ENCODE data around the gene UBXN10. TPM values are rescaled to one million over a fixed set of nuclear protein-coding genes. Genes with fewer than 3 reads are reported as not detected.

Gene UBXN10
- total RNA-seq, 1 experiment from 2014 or later, result 0.05 TPM

DNA sequence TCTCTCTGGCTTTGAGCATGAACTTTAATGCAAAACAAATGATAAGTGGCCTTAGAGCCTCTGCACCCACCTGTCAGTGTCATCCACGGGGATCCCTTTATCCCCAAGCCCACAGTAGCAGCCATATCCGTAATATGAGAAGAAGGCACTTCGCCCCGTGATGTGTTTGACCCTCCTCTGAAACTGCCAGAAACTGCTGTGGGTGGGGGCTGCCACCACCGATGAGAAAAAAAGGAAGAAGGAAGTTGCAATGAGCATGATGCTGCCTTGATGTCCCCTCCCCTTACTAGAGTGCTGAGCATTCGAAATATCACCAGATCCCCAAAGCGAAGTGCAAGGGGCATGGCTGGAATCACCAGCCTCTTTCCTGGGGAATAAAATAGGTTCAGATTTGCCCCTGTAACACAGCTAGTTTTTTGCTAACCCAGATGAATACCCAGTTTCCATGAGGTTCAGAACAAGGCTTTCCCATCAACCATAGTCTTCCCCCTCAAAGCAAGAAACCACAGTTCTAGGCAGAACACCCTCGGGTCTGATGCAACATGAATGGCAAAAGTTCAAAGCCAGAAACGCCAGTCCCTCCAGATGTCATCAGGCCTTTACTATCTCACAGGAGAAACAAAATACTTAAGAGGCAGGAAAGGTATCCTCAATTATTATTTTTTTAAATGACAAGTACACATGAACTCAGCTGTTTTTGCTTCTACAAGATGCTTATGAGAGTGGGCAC lies 10.8 kb upstream of the UBXN10 start:
- peaks cover 10% of the 10 kb centered on the region for H3K27me3 ChIP-seq (ENCODE audit: control insufficient read depth, insufficient read depth, low read length)
- intact Hi-C loops (cut with micrococcal nuclease; ENCODE audit: unreplicated experiment) (no loop called here), in situ Hi-C loops (cut with HindIII; ENCODE audit: low pct_unique_long_range_greater_than_20kb, low sequenced_read_pairs) (no loop called here)
- ChIA-PET POLR2A (interaction anchor here (0.5 kb wide), 1 partner anchor 42 kb away, joined by 5 read pairs; no protein-coding TSS in a partner anchor), CTCF (interaction anchor here (0.6 kb wide), 1 partner anchor 38 kb away, joined by 3 read pairs; no protein-coding TSS in a partner anchor)
- no peak overlapping the region for H3K4me3 ChIP-seq (ENCODE audit: low read depth in 2 of 2, low read length in 2 of 2)
- TF ChIP-seq, protein P1, sequence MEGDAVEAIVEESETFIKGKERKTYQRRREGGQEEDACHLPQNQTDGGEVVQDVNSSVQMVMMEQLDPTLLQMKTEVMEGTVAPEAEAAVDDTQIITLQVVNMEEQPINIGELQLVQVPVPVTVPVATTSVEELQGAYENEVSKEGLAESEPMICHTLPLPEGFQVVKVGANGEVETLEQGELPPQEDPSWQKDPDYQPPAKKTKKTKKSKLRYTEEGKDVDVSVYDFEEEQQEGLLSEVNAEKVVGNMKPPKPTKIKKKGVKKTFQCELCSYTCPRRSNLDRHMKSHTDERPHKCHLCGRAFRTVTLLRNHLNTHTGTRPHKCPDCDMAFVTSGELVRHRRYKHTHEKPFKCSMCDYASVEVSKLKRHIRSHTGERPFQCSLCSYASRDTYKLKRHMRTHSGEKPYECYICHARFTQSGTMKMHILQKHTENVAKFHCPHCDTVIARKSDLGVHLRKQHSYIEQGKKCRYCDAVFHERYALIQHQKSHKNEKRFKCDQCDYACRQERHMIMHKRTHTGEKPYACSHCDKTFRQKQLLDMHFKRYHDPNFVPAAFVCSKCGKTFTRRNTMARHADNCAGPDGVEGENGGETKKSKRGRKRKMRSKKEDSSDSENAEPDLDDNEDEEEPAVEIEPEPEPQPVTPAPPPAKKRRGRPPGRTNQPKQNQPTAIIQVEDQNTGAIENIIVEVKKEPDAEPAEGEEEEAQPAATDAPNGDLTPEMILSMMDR (IDR thresholded peaks at IDR 0.05), result no peak
- no peak for TF ChIP-seq TCF7L2 (IDR thresholded peaks at IDR 0.05; ENCODE audit: low read depth, low read length)
- TF ChIP-seq, protein P2, sequence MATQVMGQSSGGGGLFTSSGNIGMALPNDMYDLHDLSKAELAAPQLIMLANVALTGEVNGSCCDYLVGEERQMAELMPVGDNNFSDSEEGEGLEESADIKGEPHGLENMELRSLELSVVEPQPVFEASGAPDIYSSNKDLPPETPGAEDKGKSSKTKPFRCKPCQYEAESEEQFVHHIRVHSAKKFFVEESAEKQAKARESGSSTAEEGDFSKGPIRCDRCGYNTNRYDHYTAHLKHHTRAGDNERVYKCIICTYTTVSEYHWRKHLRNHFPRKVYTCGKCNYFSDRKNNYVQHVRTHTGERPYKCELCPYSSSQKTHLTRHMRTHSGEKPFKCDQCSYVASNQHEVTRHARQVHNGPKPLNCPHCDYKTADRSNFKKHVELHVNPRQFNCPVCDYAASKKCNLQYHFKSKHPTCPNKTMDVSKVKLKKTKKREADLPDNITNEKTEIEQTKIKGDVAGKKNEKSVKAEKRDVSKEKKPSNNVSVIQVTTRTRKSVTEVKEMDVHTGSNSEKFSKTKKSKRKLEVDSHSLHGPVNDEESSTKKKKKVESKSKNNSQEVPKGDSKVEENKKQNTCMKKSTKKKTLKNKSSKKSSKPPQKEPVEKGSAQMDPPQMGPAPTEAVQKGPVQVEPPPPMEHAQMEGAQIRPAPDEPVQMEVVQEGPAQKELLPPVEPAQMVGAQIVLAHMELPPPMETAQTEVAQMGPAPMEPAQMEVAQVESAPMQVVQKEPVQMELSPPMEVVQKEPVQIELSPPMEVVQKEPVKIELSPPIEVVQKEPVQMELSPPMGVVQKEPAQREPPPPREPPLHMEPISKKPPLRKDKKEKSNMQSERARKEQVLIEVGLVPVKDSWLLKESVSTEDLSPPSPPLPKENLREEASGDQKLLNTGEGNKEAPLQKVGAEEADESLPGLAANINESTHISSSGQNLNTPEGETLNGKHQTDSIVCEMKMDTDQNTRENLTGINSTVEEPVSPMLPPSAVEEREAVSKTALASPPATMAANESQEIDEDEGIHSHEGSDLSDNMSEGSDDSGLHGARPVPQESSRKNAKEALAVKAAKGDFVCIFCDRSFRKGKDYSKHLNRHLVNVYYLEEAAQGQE (IDR thresholded peaks at IDR 0.05; ENCODE audit: insufficient read depth in 1 of 2, low read depth in 2 of 2, low read length in 1 of 2), result no peak
- no peak for TF ChIP-seq SIN3A (IDR thresholded peaks at IDR 0.05; ENCODE audit: borderline replicate concordance, insufficient read depth, low read depth, low read length)
- no peak for TF ChIP-seq POLR2AphosphoS5 (IDR thresholded peaks at IDR 0.05; ENCODE audit: low read depth, low read length)
- DNase-seq (ENCODE audit: low read depth, low spot score) (no peak), ATAC-seq (no peak)
- no peak overlapping the region for H3K27ac ChIP-seq (ENCODE audit: low read length)
- H3K36me3 ChIP-seq (ENCODE audit: control insufficient read depth, insufficient read depth, low read length), result no peaks in the 10 kb centered on the region
- no TSS peak for BruUV-seq (replicated peaks)
- H3K9me3 ChIP-seq (ENCODE audit: control insufficient read depth, insufficient read depth, low read depth, low read length), result no peaks in the 10 kb centered on the region
- no peaks in the 10 kb centered on the region for H3K4me1 ChIP-seq (ENCODE audit: control insufficient read depth, insufficient read depth, low read length)

DNA sequence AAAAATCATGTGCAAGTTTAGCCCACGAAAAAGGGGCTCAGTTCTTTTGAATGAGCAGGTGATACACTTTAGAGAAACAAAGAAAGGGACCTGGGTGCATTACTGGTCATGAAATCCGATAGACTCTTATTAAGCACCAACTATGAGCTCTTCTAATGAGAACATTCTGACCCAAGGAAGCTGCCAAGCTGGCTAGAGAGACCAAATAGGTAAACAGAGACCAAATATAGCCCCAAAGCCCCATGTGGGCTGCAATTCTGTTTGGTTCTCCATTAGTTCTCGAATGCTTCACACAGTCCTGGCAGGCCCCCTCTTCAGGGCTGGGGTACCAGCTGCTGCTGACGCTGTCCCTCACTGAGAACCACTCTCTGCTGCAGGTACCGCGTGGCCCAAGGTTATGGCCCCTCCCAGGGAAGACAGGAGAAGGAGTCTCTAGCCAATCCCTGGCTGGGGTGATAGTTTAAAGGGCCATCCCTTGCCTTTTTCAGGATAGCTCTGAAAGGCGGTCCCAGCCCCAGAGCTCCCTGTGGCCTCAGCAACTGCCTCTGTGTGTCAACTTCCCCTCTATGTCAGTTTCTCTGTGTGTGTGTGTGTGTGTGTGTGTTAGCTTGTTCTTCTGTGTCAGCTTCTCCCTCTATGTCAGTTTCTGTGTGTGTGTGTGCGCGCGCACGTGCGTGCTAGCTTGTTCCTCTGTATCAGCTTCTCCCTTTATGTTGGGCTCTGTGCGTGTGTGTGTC lies 7.1 kb upstream of the UBXN10 start:
- H3K4me3 ChIP-seq (ENCODE audit: low read depth in 2 of 2, low read length in 2 of 2), result no peak overlapping the region
- ChIA-PET CTCF (interaction anchor here (0.6 to 0.7 kb wide), 2 partner anchors 24 to 259 kb away, joined by 3 read pairs; no protein-coding TSS in a partner anchor), POLR2A (no interaction called here)
- no peaks in the 10 kb centered on the region for H3K36me3 ChIP-seq (ENCODE audit: control insufficient read depth, insufficient read depth, low read length)
- TF ChIP-seq POLR2AphosphoS5 (IDR thresholded peaks at IDR 0.05; ENCODE audit: low read depth, low read length) (no peak), TCF7L2 (IDR thresholded peaks at IDR 0.05; ENCODE audit: low read depth, low read length) (no peak), SIN3A (IDR thresholded peaks at IDR 0.05; ENCODE audit: borderline replicate concordance, insufficient read depth, low read depth, low read length) (no peak)
- TF ChIP-seq, protein P2 (IDR thresholded peaks at IDR 0.05; ENCODE audit: insufficient read depth in 1 of 2, low read depth in 2 of 2, low read length in 1 of 2), result no peak
- TF ChIP-seq, protein P1 (IDR thresholded peaks at IDR 0.05), result no peak
- H3K27me3 ChIP-seq (ENCODE audit: control insufficient read depth, insufficient read depth, low read length), result peaks cover 13% of the 10 kb centered on the region
- no peak for DNase-seq (ENCODE audit: low read depth, low spot score)
- no peaks in the 10 kb centered on the region for H3K9me3 ChIP-seq (ENCODE audit: control insufficient read depth, insufficient read depth, low read depth, low read length)
- in situ Hi-C loops (cut with HindIII; ENCODE audit: low pct_unique_long_range_greater_than_20kb, low sequenced_read_pairs), result no loop called here
- no peak for ATAC-seq
- no peaks in the 10 kb centered on the region for H3K4me1 ChIP-seq (ENCODE audit: control insufficient read depth, insufficient read depth, low read length)
- H3K27ac ChIP-seq (ENCODE audit: low read length), result no peak overlapping the region
- BruUV-seq (replicated peaks), result no TSS peak
- intact Hi-C loops (cut with micrococcal nuclease; ENCODE audit: unreplicated experiment), result no loop called here
